SIG-M5 (cell line): ENCODE results near the gene OLFML1.

Experiments
- DNase-seq: peaks from one replicate; lab custom pipeline; 2025; lab: John Stamatoyannopoulos, UW

Gene OLFML1

DNA sequence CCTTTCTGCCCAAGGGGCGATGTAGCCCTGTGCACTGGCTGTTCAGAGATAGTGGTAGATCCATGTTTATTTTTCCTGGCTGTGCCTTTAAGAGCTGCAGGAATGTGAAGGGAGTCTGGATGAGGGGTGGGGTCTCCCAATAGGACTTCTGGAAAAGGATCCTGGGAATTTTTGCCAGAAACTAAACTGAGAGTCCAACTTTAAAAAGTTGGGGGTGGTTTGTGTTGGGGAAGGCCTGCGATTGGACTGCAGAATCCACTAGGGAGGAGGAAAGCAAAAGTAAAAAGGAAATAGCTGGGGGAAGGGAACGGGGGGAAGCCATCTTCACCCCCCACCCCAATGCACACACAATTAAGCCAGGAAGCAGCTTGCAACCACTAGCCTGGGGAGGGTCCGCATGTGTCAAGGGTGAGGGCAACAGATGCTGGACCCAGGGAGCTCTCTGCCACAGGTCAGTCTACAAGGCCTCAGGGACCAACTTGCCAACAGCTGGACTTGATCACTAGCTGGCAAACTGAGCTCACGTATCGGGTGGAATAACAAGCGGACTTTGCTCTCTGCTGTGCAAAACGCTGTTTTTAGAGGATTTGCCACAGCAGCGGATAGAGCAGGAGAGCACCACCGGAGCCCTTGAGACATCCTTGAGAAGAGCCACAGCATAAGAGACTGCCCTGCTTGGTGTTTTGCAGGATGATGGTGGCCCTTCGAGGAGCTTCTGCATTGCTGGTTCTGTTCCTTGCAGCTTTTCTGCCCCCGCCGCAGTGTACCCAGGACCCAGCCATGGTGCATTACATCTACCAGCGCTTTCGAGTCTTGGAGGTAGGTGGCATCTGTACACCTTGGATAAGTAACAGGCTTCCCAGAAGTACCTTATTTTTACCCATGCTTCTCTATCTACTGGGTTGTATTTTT is at the start of gene OLFML1:
TSS of gene OLFML1 (plus strand) at position 321 of the 912 bp plus-strand sequence. CDS start at position 691, 370 bp downstream.
- no peak for DNase-seq

- DNase-seq, result no peak
Measured at GRCh38 chr11:7436146-7436545, 49.2 kb upstream of the OLFML1 start.

DNA sequence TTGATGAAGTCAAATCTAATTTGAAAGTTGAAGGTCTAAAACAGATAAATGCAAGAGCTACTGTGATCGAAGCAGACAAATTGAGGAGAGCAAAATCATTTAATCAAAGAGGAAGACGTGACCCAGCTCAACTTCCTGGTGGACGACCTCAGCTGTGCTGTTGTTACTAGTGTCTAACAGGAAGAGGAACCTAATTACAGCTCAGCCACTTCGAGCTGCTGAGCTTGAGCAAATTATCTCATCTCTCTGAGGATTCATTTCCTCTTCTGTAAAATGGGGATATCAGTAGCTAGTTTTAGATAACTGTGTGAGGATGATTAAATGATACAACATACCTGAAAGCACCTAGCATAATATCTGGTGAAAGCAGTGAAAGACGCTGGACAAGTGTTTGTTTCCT is 48.6 kb upstream of the OLFML1 start:
- peak; percentile 18 for DNase-seq

DNA sequence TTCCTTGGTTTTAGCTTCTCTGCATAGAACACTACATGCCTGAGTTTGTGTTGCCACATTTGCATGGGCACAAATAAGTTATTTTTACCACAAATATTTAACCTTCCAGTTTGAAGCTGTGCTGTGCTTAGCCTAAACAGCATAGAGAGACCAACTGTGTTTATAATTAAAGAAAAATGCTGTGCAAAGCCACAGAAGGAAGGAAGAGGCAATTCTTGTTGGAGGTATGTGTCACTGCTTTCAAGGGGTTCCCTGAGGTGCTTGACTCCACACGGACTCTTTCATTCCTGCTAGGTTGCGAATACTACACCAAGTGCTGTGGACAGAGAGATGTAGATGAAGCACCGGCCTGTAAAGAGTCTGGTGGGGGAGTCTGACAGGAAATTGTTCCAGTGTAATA is 47.6 kb upstream of the OLFML1 start:
- no peak for DNase-seq

DNA sequence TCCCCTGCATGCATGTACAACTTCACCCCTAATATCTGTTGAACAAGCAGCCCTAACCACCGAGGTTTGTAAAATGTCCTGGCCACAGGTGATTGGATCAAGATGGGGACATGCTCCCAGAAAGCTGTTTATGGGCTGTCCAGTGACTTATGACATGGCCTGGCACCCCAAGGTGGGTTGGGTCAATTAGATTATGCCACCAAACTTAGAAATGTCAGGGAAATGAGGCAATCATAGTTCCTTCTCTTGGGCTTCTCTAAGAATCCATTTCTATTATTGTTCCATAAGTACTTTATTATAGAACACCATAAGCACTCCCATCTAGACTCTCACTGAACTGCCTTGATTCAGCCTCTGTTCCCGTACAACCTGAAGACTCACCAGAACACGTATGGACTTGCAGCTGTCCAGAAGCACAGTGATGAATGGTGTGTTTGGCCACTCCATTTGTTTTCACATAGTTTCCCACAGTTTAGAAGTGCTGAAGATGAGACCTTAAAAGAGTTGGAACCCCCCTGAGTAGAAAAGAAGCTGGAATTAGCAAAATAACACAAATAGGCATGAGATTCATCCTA is 45.5 kb upstream of the OLFML1 start:
- DNase-seq, result no peak

- no peak for DNase-seq
Measured at GRCh38 chr11:7442588-7443215, 42.6 kb upstream of the OLFML1 start.

GRCh38 chr11:7444091-7444981 is 41.0 kb upstream of the OLFML1 start:
- DNase-seq, result no peak

DNA sequence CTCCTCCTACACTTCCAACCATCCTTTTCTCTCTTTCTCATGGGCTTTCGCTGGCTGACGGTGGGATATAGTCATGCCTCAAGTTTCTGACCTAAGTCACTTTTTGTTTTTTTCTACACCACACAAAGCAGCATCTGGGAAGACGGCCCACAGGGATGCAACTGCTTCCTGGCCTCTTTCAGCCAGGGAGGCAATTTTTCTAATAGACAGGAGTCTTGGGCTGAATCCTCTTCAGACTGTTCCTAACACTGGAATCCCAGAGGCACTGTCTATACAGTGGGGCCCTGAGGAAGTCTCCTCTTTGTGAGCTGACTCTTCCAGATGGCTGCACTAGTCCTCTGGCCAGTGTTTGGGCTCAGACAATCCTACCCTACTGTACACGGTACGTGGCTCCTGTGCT is 39.7 kb upstream of the OLFML1 start:
- no peak for DNase-seq

GRCh38 chr11:7448201-7448600 is 37.1 kb upstream of the OLFML1 start:
- DNase-seq, result no peak

- no peak for DNase-seq
Measured at GRCh38 chr11:7449211-7449840, 36.0 kb upstream of the OLFML1 start.

- DNase-seq, result no peak
Measured at GRCh38 chr11:7449841-7450214, 35.5 kb upstream of the OLFML1 start.

DNA sequence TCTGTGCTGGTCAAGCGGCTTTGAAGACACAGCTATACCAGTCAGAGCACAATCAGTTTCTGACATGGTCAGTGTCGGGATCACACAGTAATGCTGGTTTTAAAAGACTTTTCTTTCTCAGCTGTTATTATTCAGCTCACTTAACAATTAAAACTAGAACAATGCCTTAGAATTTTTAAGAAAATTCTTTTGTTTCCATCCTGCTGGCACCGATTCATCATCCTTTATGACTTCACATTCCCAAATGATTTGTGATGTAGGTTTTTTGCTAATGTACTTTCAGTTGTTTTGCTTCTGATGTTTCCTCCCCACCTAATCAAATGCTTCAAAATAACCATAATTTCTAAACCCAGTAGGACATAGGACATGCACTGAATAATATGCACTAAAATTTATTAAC is 34.5 kb upstream of the OLFML1 start:
- DNase-seq, result no peak

DNA sequence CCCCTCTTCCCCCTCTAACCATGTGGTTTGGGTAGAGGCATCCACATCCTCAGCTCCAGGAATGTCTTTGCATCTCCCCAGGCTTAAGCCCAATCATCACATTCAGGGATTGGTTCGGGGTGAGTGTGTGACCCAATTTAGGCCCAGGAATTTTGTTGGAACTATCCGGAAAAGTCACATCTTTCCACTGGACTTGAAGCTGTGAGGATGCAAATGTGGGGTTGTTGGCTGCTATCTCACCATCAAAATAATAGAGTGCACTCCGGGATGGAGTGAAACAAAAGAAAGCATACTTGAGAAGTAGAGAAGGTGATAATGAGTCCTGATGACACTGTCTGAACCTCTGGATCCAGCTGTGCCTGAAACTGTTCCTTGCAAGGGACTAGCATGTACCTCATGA is 33.8 kb upstream of the OLFML1 start:
- no peak for DNase-seq

DNA sequence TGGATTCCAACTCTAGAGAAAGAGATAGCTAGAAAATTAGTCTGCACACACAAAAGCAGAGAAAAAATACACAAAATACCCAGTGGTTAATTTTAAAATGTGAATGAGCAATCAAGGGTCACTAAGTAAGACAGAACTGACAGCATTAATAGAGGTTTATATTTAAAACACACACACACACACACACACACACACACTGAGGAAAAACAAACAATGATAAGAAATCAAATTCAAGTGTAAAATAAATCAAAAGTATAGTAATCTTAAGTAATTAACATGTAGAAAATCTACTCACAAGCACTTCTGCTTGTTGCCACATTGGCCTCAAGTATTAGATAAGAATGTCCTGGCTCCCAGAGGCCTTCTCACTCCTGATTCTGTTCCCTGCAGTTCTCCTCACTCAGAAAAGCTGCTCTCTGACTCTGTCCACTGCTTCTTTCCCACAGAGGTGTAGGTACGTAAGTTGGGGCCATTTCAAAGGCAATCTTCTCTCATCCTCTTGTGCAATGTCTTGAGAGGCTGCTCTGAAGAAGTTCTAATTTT is 33.3 kb upstream of the OLFML1 start:
- no peak for DNase-seq

GRCh38 chr11:7454854-7455253 is 30.5 kb upstream of the OLFML1 start:
- DNase-seq, result no peak

GRCh38 chr11:7457211-7457610 is 28.1 kb upstream of the OLFML1 start:
- DNase-seq, result no peak

DNA sequence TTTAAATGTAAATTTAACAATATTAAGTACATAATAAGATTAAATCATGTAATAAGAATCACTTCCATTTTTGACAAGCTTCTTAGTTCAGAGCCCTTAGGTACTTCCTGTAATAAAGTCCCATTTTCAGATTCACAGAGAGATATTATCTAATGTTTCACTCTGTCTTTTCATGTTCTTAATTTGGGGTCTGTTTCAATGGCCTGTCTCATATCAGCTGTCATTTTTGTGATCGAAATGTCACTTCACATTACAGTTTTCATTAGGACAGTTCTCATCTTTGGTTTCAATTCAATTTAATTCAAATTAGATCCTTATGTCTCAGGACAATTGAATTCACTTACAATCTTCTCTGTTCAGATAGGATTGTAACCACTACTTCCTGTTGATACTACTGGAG is 22.6 kb upstream of the OLFML1 start:
- no peak for DNase-seq

GRCh38 chr11:7467652-7468051 is 17.7 kb upstream of the OLFML1 start:
- DNase-seq, result no peak

GRCh38 chr11:7469351-7469865 is 15.9 kb upstream of the OLFML1 start:
- DNase-seq, result no peak

DNA sequence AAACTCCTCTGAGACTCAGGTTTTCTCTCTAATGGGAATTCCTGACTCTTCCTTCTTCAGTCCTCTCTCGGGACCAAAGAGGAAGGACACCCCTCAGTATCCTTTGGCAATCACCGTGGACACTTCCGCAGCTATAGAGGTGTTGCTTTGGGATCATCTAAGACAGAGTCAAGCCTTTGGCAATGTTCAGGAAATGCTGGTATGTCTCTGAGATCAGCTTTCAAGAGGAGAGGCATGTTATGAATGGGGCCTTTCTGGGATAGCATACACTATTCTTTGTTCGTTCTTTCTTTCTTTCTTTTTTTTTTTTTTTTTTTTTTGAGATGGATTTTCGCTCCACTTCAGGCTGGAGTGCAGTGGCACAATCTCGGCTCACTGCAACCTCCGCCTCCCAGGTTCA is 14.2 kb upstream of the OLFML1 start:
- DNase-seq, result no peak

- no peak for DNase-seq
Measured at GRCh38 chr11:7473717-7474116, 11.6 kb upstream of the OLFML1 start.
